GM18502 (cell line): ENCODE data around the gene TIMP2.
"Not testable (repeated sequence)": the region's sequence is repeated elsewhere in the genome, so short reads cannot be mapped to it uniquely, and the experiment has no call there.

Experiments
- ATAC-seq: cut with Tn5 transposase; IDR thresholded peaks from one replicate; pipeline ENCODE4 v1.9.1; 2021; ENCODE audit warnings: mild to moderate bottlenecking; ENCODE audit not compliant: unreplicated experiment, poor library complexity

TIMP2 gene

GRCh38 chr17:78892520-78892919 is 32.7 kb downstream of the TIMP2 start:
- no peak for ATAC-seq

GRCh38 chr17:78892062-78892456 is 33.1 kb downstream of the TIMP2 start:
- no peak for ATAC-seq

- no peak for ATAC-seq
Observed at GRCh38 chr17:78891406-78892061, 33.7 kb downstream of the TIMP2 start.

GRCh38 chr17:78890498-78890897 is 34.7 kb downstream of the TIMP2 start:
- no peak for ATAC-seq

- not testable (repeated sequence) for ATAC-seq
Observed at GRCh38 chr17:78890096-78890495, 35.1 kb downstream of the TIMP2 start.

- ATAC-seq = no peak
Observed at GRCh38 chr17:78889531-78889930, 35.7 kb downstream of the TIMP2 start.

GRCh38 chr17:78888941-78889518 is 36.2 kb downstream of the TIMP2 start:
- ATAC-seq = no peak

- no peak for ATAC-seq
Observed at GRCh38 chr17:78886954-78887353, 38.2 kb downstream of the TIMP2 start.

- ATAC-seq = no peak
Observed at GRCh38 chr17:78885956-78886355, 39.2 kb downstream of the TIMP2 start.

- ATAC-seq = no peak
Observed at GRCh38 chr17:78884876-78885667, 40.1 kb downstream of the TIMP2 start.

- ATAC-seq = no peak
Observed at GRCh38 chr17:78884148-78884825, 40.9 kb downstream of the TIMP2 start.

GRCh38 chr17:78883533-78884131 is 41.6 kb downstream of the TIMP2 start:
- ATAC-seq = no peak

- ATAC-seq = no peak
Observed at GRCh38 chr17:78883089-78883532, 42.1 kb downstream of the TIMP2 start.

GRCh38 chr17:78882540-78883088 is 42.6 kb downstream of the TIMP2 start:
- no peak for ATAC-seq

- no peak for ATAC-seq
Observed at GRCh38 chr17:78879635-78880186, 45.5 kb downstream of the TIMP2 start.

- ATAC-seq = no peak
Observed at GRCh38 chr17:78878871-78879527, 46.2 kb downstream of the TIMP2 start.

GRCh38 chr17:78878261-78878660 is 46.9 kb downstream of the TIMP2 start:
- no peak for ATAC-seq

- ATAC-seq = not testable (repeated sequence)
Observed at GRCh38 chr17:78876954-78877517, 48.2 kb downstream of the TIMP2 start.

- ATAC-seq = no peak
Observed at GRCh38 chr17:78876094-78876597, 49.0 kb downstream of the TIMP2 start.
